NB4 (cell line): ENCODE data around the gene EXOSC3.

Experiments
- TF ChIP-seq, protein P1 (sequence below): IDR thresholded peaks from one replicate; pipeline ENCODE4 v1.5.1; 2012; ENCODE audit warnings: low read depth, low read length
- TF ChIP-seq, protein P2 (sequence below): IDR thresholded peaks from 2 replicates; pipeline ENCODE4 v1.6.1; 2011; ENCODE audit warnings: low read depth, low read length

DNA sequence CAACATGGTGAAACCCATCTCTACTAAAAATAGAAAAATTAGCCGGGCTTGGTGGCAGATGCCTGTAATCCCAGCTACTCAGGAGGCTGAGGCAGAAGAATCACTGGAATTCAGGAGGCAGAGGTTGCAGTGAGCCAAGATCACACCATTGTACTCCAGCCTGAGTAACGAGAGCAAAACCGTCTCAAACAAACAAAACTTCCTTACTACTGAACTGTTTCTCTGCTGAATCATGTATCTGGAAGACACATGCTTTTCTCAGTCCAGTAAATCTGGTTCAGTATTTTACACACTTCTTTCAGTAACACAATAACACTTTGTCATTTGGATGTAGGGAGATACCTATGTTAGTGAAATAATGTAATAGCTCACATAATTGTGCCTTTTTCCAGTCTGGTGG, 23.4 kb downstream of the EXOSC3 start:
- TF ChIP-seq, protein P1, sequence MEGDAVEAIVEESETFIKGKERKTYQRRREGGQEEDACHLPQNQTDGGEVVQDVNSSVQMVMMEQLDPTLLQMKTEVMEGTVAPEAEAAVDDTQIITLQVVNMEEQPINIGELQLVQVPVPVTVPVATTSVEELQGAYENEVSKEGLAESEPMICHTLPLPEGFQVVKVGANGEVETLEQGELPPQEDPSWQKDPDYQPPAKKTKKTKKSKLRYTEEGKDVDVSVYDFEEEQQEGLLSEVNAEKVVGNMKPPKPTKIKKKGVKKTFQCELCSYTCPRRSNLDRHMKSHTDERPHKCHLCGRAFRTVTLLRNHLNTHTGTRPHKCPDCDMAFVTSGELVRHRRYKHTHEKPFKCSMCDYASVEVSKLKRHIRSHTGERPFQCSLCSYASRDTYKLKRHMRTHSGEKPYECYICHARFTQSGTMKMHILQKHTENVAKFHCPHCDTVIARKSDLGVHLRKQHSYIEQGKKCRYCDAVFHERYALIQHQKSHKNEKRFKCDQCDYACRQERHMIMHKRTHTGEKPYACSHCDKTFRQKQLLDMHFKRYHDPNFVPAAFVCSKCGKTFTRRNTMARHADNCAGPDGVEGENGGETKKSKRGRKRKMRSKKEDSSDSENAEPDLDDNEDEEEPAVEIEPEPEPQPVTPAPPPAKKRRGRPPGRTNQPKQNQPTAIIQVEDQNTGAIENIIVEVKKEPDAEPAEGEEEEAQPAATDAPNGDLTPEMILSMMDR, result no peak
- TF ChIP-seq, protein P2, sequence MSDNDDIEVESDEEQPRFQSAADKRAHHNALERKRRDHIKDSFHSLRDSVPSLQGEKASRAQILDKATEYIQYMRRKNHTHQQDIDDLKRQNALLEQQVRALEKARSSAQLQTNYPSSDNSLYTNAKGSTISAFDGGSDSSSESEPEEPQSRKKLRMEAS, result no peak
